Liver (tissue), 9 donors: Measurements from ENCODE around the gene BNC2. TPM values are rescaled to one million over a fixed set of nuclear protein-coding genes. Genes with fewer than 3 reads are reported as not detected.

ENCODE experiments used
- DNase-seq: peaks from one replicate; pipeline ENCODE4 v3.0.0-alpha.2; 2017; ENCODE audit warnings: low spot score
- H3K27ac ChIP-seq, 2 donors: one replicate each; pipeline ENCODE4 v1.7.0; 2013; ENCODE audit warnings: inconsistent platforms in 2 of 2, low read length in 2 of 2, control low read depth in 1 of 2, low read depth in 1 of 2, mild to moderate bottlenecking in 1 of 2
- H3K27me3 ChIP-seq, 4 donors: one replicate each; pipeline versions ENCODE4 v1.6.1 to v1.7.0; 2013; ENCODE audit warnings: low read length in 3 of 4, inconsistent platforms in 1 of 4, mild to moderate bottlenecking in 1 of 4, moderate library complexity in 1 of 4; ENCODE audit not compliant: control insufficient read depth in 4 of 4, insufficient read depth in 4 of 4
- H3K36me3 ChIP-seq, 4 donors: one replicate each; pipeline versions ENCODE4 v1.6.1 to v1.7.0; 2013; ENCODE audit warnings: low read length in 3 of 4, mild to moderate bottlenecking in 3 of 4, low read depth in 1 of 4, moderate library complexity in 1 of 4; ENCODE audit not compliant: control insufficient read depth in 4 of 4, insufficient read depth in 3 of 4
- H3K4me1 ChIP-seq, 4 donors: one replicate each; pipeline versions ENCODE4 v1.6.1 to v1.7.0; 2013; ENCODE audit warnings: low read length in 3 of 4, mild to moderate bottlenecking in 3 of 4, moderate library complexity in 1 of 4; ENCODE audit not compliant: control insufficient read depth in 4 of 4, insufficient read depth in 4 of 4
- H3K4me3 ChIP-seq, 3 donors: one replicate each; pipeline versions ENCODE4 v1.6.1 to v1.7.0; 2013; ENCODE audit warnings: low read length in 3 of 3, control low read depth in 1 of 3, low read depth in 1 of 3, mild to moderate bottlenecking in 1 of 3
- H3K9ac ChIP-seq, 2 donors: one replicate each; pipeline ENCODE4 v1.7.0; 2013; ENCODE audit warnings: low read length in 2 of 2, mild to moderate bottlenecking in 2 of 2, moderate library complexity in 2 of 2, control low read depth in 1 of 2, low read depth in 1 of 2
- H3K9me3 ChIP-seq, 4 donors: one replicate each; pipeline versions ENCODE4 v1.6.1 to v1.7.0; 2013; ENCODE audit warnings: low read length in 3 of 4; ENCODE audit not compliant: control insufficient read depth in 4 of 4
- ATF3 ChIP-seq: IDR thresholded peaks from 2 replicates; pipeline ENCODE4 v1.6.1; 2016; ENCODE audit warnings: antibody characterized with exemption
- EGR1 ChIP-seq, 2 donors: IDR thresholded peaks; 2 replicates each; pipeline ENCODE4 v1.6.1; 2016 to 2018; ENCODE audit warnings: antibody characterized with exemption in 2 of 2, low read depth in 2 of 2
- FOXA1 ChIP-seq: IDR thresholded peaks from 2 replicates; pipeline ENCODE4 v1.6.1; 2016; ENCODE audit warnings: antibody characterized with exemption
- GABPA ChIP-seq, 2 donors: IDR thresholded peaks in 1 of 2; conservative IDR thresholded peaks in 1 of 2; 2 replicates each; pipeline ENCODE4 v1.6.1; 2016; ENCODE audit warnings: antibody characterized with exemption in 2 of 2, mild to moderate bottlenecking in 1 of 2, moderate library complexity in 1 of 2
- HNF4A ChIP-seq, 2 donors: conservative IDR thresholded peaks; 2 replicates each; pipeline ENCODE4 v1.6.1; 2016; ENCODE audit warnings: antibody characterized with exemption in 2 of 2, mild to moderate bottlenecking in 2 of 2
- HNF4G ChIP-seq: IDR thresholded peaks from 2 replicates; pipeline ENCODE4 v1.6.1; 2016; ENCODE audit warnings: antibody characterized with exemption
- NR2F2 ChIP-seq: IDR thresholded peaks from 2 replicates; pipeline ENCODE4 v1.6.1; 2016; ENCODE audit warnings: antibody characterized with exemption
- RAD21 ChIP-seq, 2 donors: IDR thresholded peaks; 2 replicates each; pipeline ENCODE4 v1.6.1; 2016; ENCODE audit warnings: antibody characterized with exemption in 2 of 2, mild to moderate bottlenecking in 2 of 2
- REST ChIP-seq: IDR thresholded peaks from 2 replicates; pipeline ENCODE4 v1.6.1; 2016; ENCODE audit warnings: antibody characterized with exemption, mild to moderate bottlenecking
- RXRA ChIP-seq, 2 donors: IDR thresholded peaks; 2 replicates each; pipeline ENCODE4 v1.6.1; 2017 to 2018; ENCODE audit warnings: antibody characterized with exemption in 2 of 2, mild to moderate bottlenecking in 1 of 2
- SP1 ChIP-seq: IDR thresholded peaks from 2 replicates; pipeline ENCODE4 v1.6.1; 2018; ENCODE audit warnings: antibody characterized with exemption, mild to moderate bottlenecking
- TAF1 ChIP-seq: conservative IDR thresholded peaks from 2 replicates; pipeline ENCODE4 v1.6.1; 2016; ENCODE audit warnings: antibody characterized with exemption, mild to moderate bottlenecking
- YY1 ChIP-seq: IDR thresholded peaks from 2 replicates; pipeline ENCODE4 v1.6.1; 2016; ENCODE audit warnings: antibody characterized with exemption, mild to moderate bottlenecking
- ZBTB33 ChIP-seq: IDR thresholded peaks from 2 replicates; pipeline ENCODE4 v1.6.1; 2016; ENCODE audit warnings: antibody characterized with exemption
- WGBS: extraction: QIAGEN DNeasy Blood & Tissue Kit; methylation state at CpG from one replicate; pipeline ENCODE4 v1.1.7; 2013; 5-methylcytosine and 5-hydroxymethylcytosine counted together
- polyA plus RNA-seq, 2 donors: library from polyadenylated mRNA; stranded (reverse) in 1 of 2; unstranded in 1 of 2; fragments of 200-250 nt in 1 of 2; fragments of >200 nt in 1 of 2; fragmentation: Nextera tagmentation in 1 of 2; extraction: Ambion mirVana in 1 of 2; gene quantifications; one replicate each; pipeline versions ENCODE4 v1.2.1 to v1.2.3, GENCODE V29; 2013 to 2015
- total RNA-seq, 2 donors: library from RNA; depleted of rRNA; stranded (reverse); fragments of >200 nt; gene quantifications; one replicate each; pipeline ENCODE4 v1.2.3, GENCODE V29; 2014
- TF ChIP-seq, protein P1 (sequence below): fragments of 150-350 bp; IDR thresholded peaks from 2 replicates; pipeline ENCODE4 v1.5.1; 2017; ENCODE audit warnings: improper control_type of control experiment, low read depth, low read length; ENCODE audit not compliant: missing input control
- TF ChIP-seq, protein P2 (sequence below): IDR thresholded peaks from 2 replicates; pipeline ENCODE4 v1.6.1; 2016; ENCODE audit warnings: antibody characterized with exemption
- donor health status: healthy.
- donor health status: healthy.
- donor health status: healthy.
- donor health status: healthy.
- donor health status: healthy.

The BNC2 gene
- total and polyA plus RNA-seq, 4 donors = 0.07 to 0.67 (median 0.08) TPM

DNA sequence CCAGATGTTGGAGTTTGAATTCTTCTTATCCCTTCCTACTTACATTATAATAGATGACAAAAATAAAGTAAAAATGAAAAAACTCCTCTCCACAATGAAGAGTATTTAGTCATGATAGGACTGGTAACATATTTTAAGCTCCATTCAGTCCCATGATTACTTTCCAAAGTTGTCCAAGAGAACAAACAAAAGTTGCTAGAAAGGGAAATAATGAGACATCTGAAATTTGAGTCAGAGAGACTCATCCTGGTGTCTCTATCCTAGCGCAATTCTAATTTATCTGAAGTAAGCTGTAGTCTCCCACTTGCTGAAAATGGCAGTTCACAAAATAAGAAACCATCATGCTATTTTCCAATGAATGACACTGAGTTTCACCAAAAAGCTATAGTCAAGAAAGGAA is 152.2 kb downstream of the BNC2 start:
- TF ChIP-seq TAF1 (no peak), HNF4G (no peak), YY1 (no peak)
- TF ChIP-seq, protein P1, sequence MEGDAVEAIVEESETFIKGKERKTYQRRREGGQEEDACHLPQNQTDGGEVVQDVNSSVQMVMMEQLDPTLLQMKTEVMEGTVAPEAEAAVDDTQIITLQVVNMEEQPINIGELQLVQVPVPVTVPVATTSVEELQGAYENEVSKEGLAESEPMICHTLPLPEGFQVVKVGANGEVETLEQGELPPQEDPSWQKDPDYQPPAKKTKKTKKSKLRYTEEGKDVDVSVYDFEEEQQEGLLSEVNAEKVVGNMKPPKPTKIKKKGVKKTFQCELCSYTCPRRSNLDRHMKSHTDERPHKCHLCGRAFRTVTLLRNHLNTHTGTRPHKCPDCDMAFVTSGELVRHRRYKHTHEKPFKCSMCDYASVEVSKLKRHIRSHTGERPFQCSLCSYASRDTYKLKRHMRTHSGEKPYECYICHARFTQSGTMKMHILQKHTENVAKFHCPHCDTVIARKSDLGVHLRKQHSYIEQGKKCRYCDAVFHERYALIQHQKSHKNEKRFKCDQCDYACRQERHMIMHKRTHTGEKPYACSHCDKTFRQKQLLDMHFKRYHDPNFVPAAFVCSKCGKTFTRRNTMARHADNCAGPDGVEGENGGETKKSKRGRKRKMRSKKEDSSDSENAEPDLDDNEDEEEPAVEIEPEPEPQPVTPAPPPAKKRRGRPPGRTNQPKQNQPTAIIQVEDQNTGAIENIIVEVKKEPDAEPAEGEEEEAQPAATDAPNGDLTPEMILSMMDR = no peak
- H3K27me3 ChIP-seq = peaks cover 0 to 4% (median 0%) of the 10 kb centered on the region in 4 donors
- no peaks in the 10 kb centered on the region for H3K9me3 ChIP-seq
- H3K27ac ChIP-seq = no peak overlapping the region
- no peak overlapping the region for H3K9ac ChIP-seq
- no peaks in the 10 kb centered on the region for H3K4me1 ChIP-seq
- DNase-seq = no peak
- no peaks in the 10 kb centered on the region for H3K36me3 ChIP-seq
- no peak overlapping the region for H3K4me3 ChIP-seq
- WGBS = 97% methylated on average over 1 of the region's 1 CpG

DNA sequence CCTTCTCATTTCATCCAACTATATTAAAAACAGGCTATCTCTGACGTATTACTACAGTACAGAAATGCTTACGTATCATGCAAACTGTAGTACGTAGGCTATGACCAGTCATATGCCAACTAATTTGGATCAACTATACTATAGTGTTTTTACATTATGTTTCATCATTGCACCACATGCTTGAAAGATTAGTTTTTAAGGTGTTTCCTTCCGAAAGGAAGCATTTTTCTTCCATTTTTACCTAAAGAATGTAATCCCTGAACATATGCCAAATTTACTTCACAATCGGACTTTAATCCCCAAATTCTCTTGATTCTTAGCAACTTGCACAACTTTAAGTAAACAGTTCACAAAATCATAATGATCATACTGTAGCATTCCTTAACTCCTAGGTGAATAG is 153.9 kb downstream of the BNC2 start:
- Histone ChIP-seq H3K9ac (no peak overlapping the region), H3K4me3 (no peak overlapping the region), H3K9me3 (no peaks in the 10 kb centered on the region), H3K36me3 (no peaks in the 10 kb centered on the region), H3K27me3 (peaks cover 0 to 8% (median 0%) of the 10 kb centered on the region in 4 donors), H3K27ac (no peak overlapping the region), H3K4me1 (no peaks in the 10 kb centered on the region)
- TF ChIP-seq EGR1 (IDR thresholded peaks at IDR 0.05; ENCODE audit: low read depth in 2 of 2) = no peak
- no peak for TF ChIP-seq YY1
- TF ChIP-seq FOXA1 = no peak
- TF ChIP-seq ATF3 = no peak
- no peak for TF ChIP-seq RXRA (IDR thresholded peaks at IDR 0.05)
- no peak for TF ChIP-seq GABPA (IDR thresholded peaks at IDR 0.05 in 1 of 2, conservative IDR thresholded peaks at IDR 0.05 in 1 of 2)
- TF ChIP-seq ZBTB33 = no peak
- no peak for TF ChIP-seq HNF4G
- TF ChIP-seq TAF1 = no peak
- TF ChIP-seq SP1 = no peak
- no peak for TF ChIP-seq HNF4A (conservative IDR thresholded peaks at IDR 0.05)
- TF ChIP-seq REST = no peak
- TF ChIP-seq, protein P1 = no peak
- TF ChIP-seq, protein P2, sequence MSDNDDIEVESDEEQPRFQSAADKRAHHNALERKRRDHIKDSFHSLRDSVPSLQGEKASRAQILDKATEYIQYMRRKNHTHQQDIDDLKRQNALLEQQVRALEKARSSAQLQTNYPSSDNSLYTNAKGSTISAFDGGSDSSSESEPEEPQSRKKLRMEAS = no peak
- TF ChIP-seq RAD21 (IDR thresholded peaks at IDR 0.05) = no peak
- no peak for TF ChIP-seq NR2F2
- DNase-seq = no peak
- WGBS = 85% methylated on average over 5 of the region's 5 CpGs
